ENCODE results near the gene ATP9A. TPM values are rescaled to one million over a fixed set of nuclear protein-coding genes. Genes with fewer than 3 reads are reported as not detected.

The ATP9A gene
- total RNA-seq, 2 experiments from 2014 or later: 0.58 to 0.65 TPM

DNA sequence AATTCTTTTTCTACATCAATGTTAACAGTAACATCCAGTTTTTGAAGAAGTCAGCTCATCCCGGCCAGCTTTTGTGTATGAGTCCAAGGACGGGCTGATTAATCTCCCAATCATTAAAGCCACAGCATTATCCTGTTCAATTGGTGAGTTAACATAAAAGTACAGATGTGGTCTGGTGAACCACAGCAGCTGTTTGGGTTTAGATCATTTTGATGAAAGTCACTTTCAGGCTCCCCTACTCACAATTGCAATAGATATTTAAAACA, 156.6 kb downstream of the ATP9A start:
- no peak overlapping the region for H3K27ac Mint-ChIP-seq
- peaks cover 22% of the 10 kb centered on the region for H3K4me1 Mint-ChIP-seq (ENCODE audit: low read depth)
- H3K27me3 Mint-ChIP-seq: peaks cover 5% of the 10 kb centered on the region
- no peaks in the 10 kb centered on the region for H3K9me3 Mint-ChIP-seq
- DNase-seq (no peak), ATAC-seq (no peak)
- ChIA-PET POLR2A (no interaction called here), CTCF (interaction anchor here (1.3 to 1.6 kb wide), 2 partner anchors 9 to 17 kb away, joined by 3 to 14 read pairs; no protein-coding TSS in a partner anchor)
- TF ChIP-seq, protein P1, sequence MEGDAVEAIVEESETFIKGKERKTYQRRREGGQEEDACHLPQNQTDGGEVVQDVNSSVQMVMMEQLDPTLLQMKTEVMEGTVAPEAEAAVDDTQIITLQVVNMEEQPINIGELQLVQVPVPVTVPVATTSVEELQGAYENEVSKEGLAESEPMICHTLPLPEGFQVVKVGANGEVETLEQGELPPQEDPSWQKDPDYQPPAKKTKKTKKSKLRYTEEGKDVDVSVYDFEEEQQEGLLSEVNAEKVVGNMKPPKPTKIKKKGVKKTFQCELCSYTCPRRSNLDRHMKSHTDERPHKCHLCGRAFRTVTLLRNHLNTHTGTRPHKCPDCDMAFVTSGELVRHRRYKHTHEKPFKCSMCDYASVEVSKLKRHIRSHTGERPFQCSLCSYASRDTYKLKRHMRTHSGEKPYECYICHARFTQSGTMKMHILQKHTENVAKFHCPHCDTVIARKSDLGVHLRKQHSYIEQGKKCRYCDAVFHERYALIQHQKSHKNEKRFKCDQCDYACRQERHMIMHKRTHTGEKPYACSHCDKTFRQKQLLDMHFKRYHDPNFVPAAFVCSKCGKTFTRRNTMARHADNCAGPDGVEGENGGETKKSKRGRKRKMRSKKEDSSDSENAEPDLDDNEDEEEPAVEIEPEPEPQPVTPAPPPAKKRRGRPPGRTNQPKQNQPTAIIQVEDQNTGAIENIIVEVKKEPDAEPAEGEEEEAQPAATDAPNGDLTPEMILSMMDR (IDR thresholded peaks at IDR 0.05): no peak
- intact Hi-C loops (cut with micrococcal nuclease): no loop called here
- no peak overlapping the region for H3K4me3 Mint-ChIP-seq
- H3K36me3 Mint-ChIP-seq (ENCODE audit: low read depth): no peaks in the 10 kb centered on the region

DNA sequence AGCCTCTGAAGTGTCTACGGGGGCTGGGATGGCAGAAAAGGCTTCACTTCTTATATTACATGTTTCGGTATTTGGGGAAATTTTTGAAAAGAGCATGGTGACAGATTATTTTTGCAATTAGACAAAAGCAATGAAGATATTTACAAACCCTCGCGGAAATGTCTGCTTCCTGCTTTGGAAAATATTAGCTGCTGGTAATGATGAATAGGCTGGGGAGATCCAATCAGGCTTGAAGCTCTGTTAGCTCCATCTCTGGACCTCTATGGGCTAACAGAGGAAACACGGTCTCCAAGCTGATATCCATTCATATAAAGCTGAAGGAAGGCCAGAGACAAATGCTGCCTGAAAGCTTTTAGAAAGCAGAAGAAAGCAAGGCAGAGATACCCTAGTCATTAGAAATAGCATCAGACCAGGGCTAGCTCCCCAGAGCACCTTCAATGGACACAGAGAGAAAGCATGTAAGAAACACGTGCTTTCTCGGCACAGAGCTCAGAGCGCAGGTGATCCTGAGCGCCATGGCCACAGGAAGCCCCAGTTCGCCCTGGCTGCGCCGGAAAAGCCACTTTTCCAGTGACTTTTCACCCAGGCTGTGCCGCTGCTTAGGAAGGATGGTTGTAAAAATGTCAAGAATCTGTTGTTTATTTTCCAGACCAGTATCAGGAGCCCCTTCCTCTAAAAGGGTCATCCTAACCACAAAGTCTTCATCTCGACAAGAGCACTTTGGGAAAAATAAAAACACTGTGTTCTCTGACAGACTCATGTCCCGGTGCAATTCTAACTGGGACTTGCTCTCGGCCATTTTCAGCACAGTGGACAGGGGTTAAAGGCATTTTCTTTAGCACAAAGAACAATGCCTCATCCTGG, 157.2 kb downstream of the ATP9A start:
- POLR2A ChIA-PET: no interaction called here
- intact Hi-C loops (cut with micrococcal nuclease): no loop called here
- H3K4me3 Mint-ChIP-seq: no peak overlapping the region
- DNase-seq (no peak), ATAC-seq (no peak)
- H3K27ac Mint-ChIP-seq: no peak overlapping the region
- TF ChIP-seq, protein P1 (IDR thresholded peaks at IDR 0.05): no peak
- H3K4me1 Mint-ChIP-seq (ENCODE audit: low read depth): peaks cover 22% of the 10 kb centered on the region
- no peaks in the 10 kb centered on the region for H3K36me3 Mint-ChIP-seq (ENCODE audit: low read depth)
- CTCF ChIA-PET: interaction anchor here (1.0 to 1.6 kb wide), 3 partner anchors 10 to 16 kb away, joined by 3 to 14 read pairs (median 5); no protein-coding TSS in a partner anchor
- H3K27me3 Mint-ChIP-seq: peaks cover 5% of the 10 kb centered on the region
- no peaks in the 10 kb centered on the region for H3K9me3 Mint-ChIP-seq

- H3K9me3 Mint-ChIP-seq: no peaks in the 10 kb centered on the region
- TF ChIP-seq, protein P1 (IDR thresholded peaks at IDR 0.05): no peak
- intact Hi-C loops (cut with micrococcal nuclease): no loop called here
- H3K4me1 Mint-ChIP-seq (ENCODE audit: low read depth): peaks cover 22% of the 10 kb centered on the region
- DNase-seq: no peak
- ATAC-seq: no peak
- ChIA-PET POLR2A (interaction anchor here (0.7 to 1.0 kb wide), 2 partner anchors 9 to 16 kb away, joined by 3 read pairs; no protein-coding TSS in a partner anchor), CTCF (interaction anchor here (1.6 kb wide), 1 partner anchor 15 kb away, joined by 14 read pairs; no protein-coding TSS in a partner anchor)
- H3K27me3 Mint-ChIP-seq: peaks cover 5% of the 10 kb centered on the region
- H3K4me3 Mint-ChIP-seq: peak overlapping the region; percentile 18
- H3K36me3 Mint-ChIP-seq (ENCODE audit: low read depth): no peaks in the 10 kb centered on the region
- H3K27ac Mint-ChIP-seq: peak overlapping the region; percentile 43
These were observed 158.1 kb downstream of the ATP9A start for GRCh38 chr20:51610111-51610510.

DNA sequence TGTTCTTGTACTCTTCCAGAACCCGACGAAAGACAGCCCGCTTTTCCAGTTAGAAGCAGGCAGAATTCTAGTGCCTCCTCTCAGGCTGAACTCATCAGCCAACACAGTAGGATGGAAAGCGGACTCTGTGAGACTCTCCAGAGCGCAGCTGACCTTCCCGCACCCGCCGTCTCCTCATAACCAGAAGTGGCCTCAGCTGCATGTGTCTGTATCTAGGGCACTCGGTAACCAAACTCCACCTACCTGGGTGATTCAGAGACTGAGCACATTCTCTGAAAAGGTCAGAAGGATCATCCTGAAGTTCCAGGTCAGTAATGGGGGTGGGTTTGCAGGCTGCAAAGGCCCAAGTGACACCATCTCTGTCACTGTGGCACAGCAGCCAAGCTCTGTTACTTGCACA, 158.9 kb downstream of the ATP9A start:
- Mint-ChIP-seq H3K9me3 (no peaks in the 10 kb centered on the region), H3K4me1 (ENCODE audit: low read depth) (peaks cover 22% of the 10 kb centered on the region), H3K27ac (peak overlapping the region; percentile 77), H3K27me3 (peaks cover 5% of the 10 kb centered on the region), H3K4me3 (peak overlapping the region; percentile 45), H3K36me3 (ENCODE audit: low read depth) (no peaks in the 10 kb centered on the region)
- TF ChIP-seq, protein P1 (IDR thresholded peaks at IDR 0.05): no peak
- CTCF ChIA-PET: no interaction called here
- ATAC-seq: peak; percentile 50
- no peak for DNase-seq
- intact Hi-C loops (cut with micrococcal nuclease): no loop called here
- POLR2A ChIA-PET: interaction anchor here (0.9 to 1.0 kb wide), 2 partner anchors 13 to 15 kb away, joined by 3 read pairs; no protein-coding TSS in a partner anchor

- intact Hi-C loops (cut with micrococcal nuclease): no loop called here
- peaks cover 22% of the 10 kb centered on the region for H3K4me1 Mint-ChIP-seq (ENCODE audit: low read depth)
- H3K9me3 Mint-ChIP-seq: no peaks in the 10 kb centered on the region
- ATAC-seq (peak; percentile 52), DNase-seq (no peak)
- ChIA-PET POLR2A (interaction anchor here (0.7 to 0.9 kb wide), 2 partner anchors 12 to 66 kb away, joined by 3 read pairs; partner anchors contain the start of gene NFATC2), CTCF (interaction anchor here (0.9 to 1.0 kb wide), 2 partner anchors 13 to 235 kb away, joined by 3 to 4 read pairs; no protein-coding TSS in a partner anchor)
- H3K27me3 Mint-ChIP-seq: peaks cover 5% of the 10 kb centered on the region
- peak overlapping the region; percentile 77 for H3K27ac Mint-ChIP-seq
- TF ChIP-seq, protein P1 (IDR thresholded peaks at IDR 0.05): no peak
- H3K36me3 Mint-ChIP-seq (ENCODE audit: low read depth): no peaks in the 10 kb centered on the region
- H3K4me3 Mint-ChIP-seq: peak overlapping the region; percentile 45
These were observed 160.1 kb downstream of the ATP9A start for GRCh38 chr20:51608061-51608460.

Data from activated CD8-positive, alpha-beta T cell treated with anti-CD3 and anti-CD28 coated beads for 36 hours (primary cell).